ENCODE measurements around the gene ACTMAP.
A peak's percentile ranks its signal among the peaks of the same experiment; 100 is the strongest.

ACTMAP gene

GRCh38 chr19:40747536-40747935, 2.7 kb downstream of the ACTMAP start:
- H3K27ac ChIP-seq, result no peak overlapping the region
- TF ChIP-seq ZFX (IDR thresholded peaks at IDR 0.05), result no peak
- no peak for TF ChIP-seq CTCF (conservative IDR thresholded peaks at IDR 0.05)

GRCh38 chr19:40745402-40745780, 4.9 kb downstream of the ACTMAP start:
- H3K27ac ChIP-seq, result no peak overlapping the region
- TF ChIP-seq ZFX (IDR thresholded peaks at IDR 0.05), result no peak
- TF ChIP-seq CTCF (conservative IDR thresholded peaks at IDR 0.05), result no peak

- no peak overlapping the region for H3K27ac ChIP-seq
- TF ChIP-seq ZFX (IDR thresholded peaks at IDR 0.05) (no peak), CTCF (conservative IDR thresholded peaks at IDR 0.05) (no peak)
Observed at GRCh38 chr19:40744554-40745401, 5.5 kb downstream of the ACTMAP start.

GRCh38 chr19:40743926-40744325, 6.4 kb downstream of the ACTMAP start:
- no peak overlapping the region for H3K27ac ChIP-seq
- TF ChIP-seq ZFX (IDR thresholded peaks at IDR 0.05) (no peak), CTCF (conservative IDR thresholded peaks at IDR 0.05) (no peak)

- no peak overlapping the region for H3K27ac ChIP-seq
- TF ChIP-seq ZFX (IDR thresholded peaks at IDR 0.05), result no peak
- TF ChIP-seq CTCF (conservative IDR thresholded peaks at IDR 0.05), result no peak
Observed at GRCh38 chr19:40742886-40743285, 7.4 kb downstream of the ACTMAP start.

GRCh38 chr19:40742477-40742876, 7.8 kb downstream of the ACTMAP start:
- H3K27ac ChIP-seq, result no peak overlapping the region
- TF ChIP-seq CTCF (conservative IDR thresholded peaks at IDR 0.05) (no peak), ZFX (IDR thresholded peaks at IDR 0.05) (no peak)

- H3K27ac ChIP-seq, result peak overlapping the region; percentile 21; the same call in 1 of the 2 replicates
- TF ChIP-seq CTCF (conservative IDR thresholded peaks at IDR 0.05) (no peak), ZFX (IDR thresholded peaks at IDR 0.05) (no peak)
Observed at GRCh38 chr19:40741527-40742390, 8.5 kb downstream of the ACTMAP start.
